ENCODE measurements around the gene VEPH1.

The VEPH1 gene

DNA sequence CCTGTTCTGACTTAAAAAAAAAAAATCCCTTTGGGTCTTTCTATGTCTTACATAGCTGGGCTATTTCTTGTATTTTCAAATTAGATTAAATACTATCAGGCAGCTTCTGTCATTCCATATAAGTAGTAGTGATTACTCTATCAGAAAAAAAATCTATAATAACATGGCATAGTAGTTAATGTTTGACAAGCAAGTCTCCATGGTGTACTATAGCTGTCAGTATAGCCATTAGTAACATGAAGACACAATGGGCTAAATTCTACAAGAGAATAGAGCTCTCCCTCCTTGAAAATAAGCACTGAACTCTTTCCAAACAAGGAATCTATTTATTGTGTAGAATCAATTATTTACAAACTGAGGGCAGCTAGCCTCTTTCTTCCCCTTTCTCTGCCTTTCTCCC lies 19.4 kb upstream of the VEPH1 start:
- DNase-seq: no peak

DNA sequence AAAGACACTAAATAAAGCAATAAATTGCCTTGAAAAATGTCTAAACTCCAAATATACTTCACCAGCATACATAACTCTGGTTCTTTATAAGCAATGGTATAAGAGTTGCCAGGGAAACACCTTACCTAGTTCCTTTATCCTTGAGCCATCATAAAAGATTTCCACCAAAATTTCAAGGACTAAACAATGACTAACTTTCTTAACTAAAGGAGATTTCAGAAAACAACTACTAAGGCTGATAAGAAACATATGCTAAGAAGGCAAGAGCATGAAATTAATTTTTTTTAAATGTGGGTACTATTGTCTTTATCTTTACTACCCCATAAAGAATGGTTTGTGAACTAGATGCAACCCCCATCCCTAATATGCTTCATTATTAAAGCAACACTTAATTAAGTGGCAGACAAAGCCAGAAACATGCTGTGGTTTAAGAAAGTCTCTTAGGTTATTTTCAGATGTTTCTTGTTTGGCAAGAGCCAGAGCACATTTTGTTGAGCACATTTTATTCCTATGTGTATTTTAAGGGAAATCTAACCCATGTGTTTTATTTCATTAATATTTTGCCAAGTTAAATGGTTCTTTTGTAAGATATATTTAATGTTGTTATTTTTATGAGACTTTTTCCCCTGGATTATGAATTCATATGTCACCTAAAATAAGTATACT lies 17.4 kb upstream of the VEPH1 start:
- no peak for DNase-seq

DNA sequence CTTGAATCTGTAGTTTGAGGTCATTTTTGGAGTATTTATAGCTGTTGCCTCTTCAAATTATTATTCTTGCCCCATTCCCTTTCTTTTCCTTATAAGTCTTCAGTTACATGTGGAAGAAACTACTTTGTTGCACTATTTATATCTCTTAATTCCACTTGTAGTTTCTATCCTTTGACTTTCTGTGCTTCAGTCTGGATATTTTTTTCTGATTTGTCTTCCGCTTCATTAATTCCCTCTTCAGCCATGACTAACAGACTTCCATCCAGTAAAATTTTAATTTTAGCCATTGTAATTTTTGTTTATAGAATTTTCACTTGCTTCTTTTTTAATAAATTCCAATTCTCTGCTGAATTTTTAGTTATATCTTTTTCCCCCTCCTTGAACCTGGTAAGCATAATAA lies 15.7 kb upstream of the VEPH1 start:
- no peak for DNase-seq

DNA sequence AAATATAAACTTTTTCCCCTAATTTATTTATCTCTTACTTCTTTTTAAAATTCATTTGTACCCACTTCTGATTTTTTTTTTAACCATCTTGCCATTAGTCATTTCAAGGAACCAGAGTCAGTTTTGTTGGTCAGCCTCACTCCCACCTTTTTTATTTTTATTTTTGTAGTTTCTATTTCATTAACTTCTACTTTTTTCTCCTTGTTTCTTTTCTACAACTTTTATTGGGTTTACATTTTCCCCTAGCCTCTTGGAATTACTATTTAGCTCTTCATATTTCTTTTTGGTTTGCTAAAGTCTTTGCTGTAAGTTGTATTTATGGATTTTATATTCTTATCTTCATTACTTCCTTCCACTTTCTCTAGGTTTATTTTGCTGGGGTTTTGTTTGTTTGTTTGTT lies 13.7 kb upstream of the VEPH1 start:
- no peak for DNase-seq

DNA sequence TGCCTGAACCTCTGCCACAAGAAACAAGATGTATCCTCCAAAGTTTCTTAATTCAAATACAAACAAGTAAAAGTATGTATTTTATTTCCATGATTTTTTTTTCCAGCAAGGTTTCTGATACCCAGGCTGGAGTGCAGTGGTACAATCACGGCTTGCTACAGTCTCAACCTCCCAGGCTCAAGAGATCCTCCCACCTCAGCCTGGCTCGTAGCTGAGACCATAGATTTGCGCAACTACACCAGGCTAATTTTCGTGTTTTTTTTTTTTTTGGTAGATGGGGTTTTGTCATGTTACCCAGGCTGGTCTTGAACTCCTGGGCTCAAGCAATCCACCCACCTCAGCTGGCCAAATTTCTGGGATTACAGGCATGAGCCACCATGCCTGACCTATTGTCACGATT lies 12.2 kb upstream of the VEPH1 start:
- no peak for DNase-seq

DNA sequence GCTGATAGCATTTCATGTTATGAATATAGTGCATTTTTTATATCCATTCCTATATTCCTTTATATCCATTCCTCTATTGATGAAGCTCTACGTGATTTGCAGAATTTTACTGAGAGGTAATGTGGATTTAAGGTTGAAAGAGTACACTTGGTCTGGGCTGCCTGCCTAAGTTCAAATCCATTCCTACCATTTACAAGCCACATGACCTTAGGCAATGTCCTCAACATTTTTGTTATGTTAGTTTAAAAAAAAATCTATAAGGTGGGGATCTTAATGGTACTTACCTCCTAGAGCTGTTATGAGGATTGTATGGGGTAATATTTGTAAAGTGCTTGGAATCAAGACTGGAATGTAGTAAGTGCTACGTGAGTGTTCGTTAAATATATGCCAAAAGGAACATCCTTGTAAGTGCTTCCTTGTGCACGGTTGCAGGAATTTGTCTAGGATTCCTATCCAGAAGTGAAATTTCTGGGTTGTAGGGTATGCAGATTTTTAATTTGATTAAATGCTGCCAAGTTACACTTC lies 11.2 kb upstream of the VEPH1 start:
- DNase-seq: no peak

DNA sequence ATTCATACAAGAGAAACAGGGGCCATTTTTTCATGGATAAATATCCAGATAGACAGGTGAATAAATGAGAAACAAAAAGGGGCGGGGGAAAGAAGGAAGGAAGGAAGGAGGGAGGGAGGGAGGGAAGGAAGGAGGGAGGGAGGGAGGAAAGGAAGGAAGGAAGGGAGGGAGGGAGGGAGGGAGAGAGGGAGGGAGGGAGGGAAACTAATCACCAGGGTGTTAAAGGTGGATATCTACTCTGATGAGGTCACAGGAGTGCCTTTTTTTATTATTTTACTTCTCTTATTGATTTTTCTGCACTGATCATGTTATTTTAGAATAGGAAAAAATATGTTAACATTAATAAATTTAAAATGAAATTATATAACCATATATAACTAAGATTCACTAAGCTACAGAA lies 10.4 kb upstream of the VEPH1 start:
- DNase-seq: no peak

DNA sequence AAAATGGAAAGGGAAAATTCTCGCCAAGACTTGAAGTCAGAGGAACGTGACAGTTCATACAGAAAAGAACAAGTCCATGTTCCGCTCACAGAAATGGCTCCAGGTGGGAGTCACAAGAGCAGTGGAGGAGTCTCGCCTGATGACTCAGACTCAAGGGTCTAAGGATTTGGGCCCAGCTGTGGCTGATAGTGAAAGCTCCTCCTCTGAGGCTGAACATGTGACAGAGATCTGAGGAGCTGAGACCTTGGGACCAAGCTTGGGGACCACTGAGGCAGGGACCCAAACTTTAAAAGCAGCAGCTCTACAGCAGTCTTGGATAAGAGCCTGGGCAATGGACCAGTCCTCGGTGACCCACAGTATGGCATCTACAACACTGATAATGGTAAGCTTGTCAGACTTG lies 9.3 kb upstream of the VEPH1 start:
- no peak for DNase-seq

DNA sequence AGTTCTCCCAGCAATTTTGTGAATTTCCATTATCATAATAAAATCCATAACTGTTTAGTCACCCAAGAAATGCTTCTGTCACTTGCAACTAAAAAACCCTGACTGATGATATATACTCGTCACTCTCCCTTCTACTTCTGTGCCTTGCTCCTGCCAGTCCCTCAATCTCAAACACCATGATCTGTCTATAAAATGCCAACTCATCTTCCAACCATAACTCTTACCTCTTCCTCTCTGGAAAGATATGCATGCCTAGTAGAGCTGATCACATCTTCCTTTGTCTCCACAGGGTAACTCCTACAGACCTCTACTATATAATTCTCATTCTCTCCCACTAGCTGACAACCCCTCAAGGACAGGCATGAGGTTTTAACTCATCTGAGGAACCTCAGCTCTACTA lies 5.2 kb upstream of the VEPH1 start:
- DNase-seq: no peak

DNA sequence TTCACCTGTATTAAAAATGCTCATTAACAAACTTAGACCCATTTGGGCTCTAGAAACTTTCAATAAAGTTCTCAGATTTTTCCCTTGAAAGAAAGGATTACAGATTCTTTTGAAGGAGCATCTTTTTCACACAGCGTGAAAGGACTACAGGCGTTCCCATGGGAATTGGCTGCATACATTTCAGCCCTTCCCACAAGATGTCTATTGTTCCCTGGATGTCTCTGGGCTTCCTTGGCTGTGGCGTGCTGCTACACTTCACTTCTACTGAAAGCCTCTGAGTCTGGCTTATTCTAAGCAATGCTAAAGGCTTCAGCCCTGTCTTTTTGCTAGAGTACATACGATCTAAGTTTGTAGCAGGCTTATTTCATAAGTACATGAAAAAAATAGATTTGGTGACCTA lies 1.4 kb downstream of the VEPH1 start:
- DNase-seq: no peak

DNA sequence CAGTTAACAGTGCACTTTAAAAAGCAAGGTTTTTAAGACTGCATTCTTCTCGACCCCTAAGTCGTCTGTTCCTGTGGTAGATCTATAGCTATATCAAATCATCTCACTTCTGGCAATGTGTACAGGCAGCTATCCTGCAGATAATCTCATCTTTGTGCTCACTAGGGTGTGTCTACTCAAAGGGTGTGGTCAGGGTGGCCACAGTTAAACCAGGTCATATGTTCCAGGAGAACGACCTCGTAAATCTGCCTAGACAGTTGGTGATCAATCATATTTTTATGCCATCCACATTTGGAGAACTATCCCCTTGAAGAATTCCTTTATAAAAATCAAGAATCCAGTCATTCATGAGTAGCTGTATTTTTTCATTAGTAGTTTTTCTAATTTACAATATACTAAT lies 3.0 kb downstream of the VEPH1 start:
- no peak for DNase-seq

DNA sequence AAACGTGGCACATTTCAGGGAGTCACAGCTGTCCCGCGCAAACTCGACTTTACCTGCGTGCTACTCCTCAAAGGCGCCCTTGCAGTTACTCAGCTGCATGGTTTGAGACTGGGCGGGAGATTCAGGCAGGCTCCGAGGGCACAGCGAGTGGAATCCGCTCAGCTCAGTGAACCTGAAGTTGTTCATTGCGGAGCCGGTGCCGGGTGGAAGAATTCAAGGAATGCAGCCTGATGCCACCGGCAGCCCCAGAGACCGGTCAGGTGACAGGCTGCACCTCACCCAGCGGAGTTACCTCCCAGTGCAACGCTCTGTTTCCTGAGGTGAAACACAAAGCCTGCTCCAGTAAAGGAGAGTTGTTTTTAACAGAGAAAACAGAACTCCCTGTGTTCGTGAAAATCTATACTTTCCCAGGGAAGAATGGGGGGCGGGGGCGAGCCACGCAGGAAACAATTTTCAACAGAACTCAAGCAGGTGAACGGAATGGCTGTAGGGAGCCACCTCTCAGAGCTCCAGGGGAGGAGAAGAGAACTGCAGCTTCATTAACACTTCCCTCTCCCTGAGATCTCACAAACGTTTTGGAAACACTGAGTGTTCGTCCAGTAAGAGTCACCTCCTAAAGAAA lies 3.8 kb downstream of the VEPH1 start:
- no peak for DNase-seq

DNA sequence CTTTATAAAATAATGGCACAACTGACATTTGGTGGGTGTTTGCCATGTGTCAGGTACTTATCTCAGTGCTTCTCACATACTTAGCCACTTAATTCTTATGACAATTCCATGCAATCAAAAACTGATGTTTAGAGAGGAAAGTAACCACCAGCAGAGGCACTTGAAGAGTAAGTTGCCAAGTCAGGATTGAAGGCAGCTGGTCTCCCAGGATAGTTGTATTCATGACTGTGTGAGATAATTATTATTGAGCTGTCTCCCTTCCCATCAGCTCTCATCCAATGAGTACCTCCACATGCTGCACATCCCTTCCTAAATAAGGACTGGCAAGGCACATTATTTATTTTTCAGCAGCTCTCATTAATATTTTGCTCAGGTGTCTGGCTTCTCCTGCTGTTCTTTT lies 4.8 kb downstream of the VEPH1 start:
- DNase-seq: no peak

DNA sequence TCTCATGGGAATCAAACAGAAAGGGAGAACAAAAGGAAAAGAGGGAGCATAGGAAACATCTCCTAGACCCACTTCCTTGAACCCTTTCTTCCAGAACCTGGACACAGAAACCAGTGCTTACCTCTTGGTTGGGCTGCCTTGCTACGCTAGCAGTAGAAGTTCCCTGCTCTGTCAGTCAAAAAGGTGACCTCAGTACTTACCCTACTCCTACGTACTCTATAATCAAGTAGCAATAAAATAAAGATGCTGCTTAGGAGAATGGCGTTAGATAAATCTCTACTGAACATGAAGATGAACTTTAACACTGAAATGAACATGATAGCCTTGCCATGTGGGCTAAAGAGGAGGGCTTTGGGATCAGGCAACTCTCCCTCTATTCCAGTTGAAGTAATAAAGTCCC lies 7.4 kb downstream of the VEPH1 start:
- no peak for DNase-seq

DNA sequence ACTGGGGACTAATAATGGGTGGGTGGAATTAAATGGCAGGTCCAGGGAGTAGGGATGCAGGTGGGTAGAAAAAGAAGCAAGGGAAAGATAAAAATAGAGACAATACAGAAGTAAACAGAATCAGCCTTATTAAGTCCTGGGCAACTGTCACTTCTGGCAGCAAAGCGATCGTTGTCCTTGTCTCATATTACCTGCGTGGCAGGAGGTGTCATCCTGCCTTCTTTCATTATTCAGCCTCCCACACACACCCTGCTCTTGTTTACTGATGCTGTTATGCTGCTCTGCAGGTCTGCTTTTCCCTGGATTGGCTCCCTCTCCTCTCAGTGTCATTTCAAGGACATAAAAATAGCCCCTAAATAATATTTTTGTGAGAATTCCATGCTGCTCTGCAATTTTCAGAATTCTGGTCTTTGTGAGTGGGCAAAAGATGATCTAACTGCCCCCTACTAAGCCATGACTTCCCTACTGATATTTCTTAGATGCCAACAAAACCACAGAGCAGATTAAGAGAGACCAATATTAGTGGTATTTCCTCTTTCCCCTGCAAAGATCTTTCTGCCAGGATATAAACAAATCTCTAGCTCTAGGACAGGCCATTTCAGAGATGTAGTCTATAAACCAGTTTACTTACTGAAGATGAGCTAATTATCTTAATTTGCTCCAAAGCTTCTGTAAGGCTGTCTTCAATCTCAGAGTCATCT lies 8.5 kb downstream of the VEPH1 start:
- no peak for DNase-seq

DNA sequence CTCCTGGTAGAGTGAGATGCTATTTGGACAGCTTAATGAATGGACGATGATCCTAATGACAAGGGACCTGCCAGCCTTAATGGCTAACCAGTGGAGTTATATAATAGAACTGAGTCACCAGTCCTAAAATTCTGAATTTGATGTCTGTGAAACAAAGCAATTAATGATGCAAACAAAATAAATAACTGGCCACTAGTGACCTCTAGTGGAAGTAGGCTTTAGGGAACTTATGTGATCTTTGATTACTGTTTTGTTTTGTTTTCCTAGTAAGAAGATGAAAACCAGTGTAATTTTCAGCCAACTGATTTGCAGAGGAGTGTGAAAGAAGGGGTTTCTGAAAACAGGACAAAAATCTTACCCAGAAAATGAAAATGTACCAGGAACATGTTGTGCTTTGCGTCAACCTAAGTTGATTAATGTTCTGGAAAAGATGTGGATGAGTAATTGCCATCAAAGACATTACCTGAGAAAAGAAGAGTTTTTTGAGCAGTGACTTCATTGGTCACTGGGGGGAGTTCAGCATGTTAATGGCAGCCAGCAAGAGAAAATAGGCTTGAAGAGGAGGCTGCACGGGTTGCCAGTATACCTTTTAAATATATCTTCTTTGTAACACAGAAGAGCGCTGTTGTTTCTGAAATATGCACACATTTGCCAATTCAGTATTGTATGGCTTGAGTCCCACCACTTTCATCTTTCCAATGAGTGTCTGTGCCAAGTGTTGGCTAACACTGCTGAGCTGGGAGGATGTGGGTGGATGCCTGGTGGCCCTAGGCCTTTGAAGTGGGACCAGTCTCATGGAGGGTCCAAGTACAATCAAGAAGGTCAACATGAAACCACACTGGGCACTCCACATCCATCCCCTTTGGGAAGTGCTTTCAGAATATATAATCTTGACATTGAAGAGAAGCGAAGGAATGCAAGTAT lies 9.3 kb downstream of the VEPH1 start:
- no peak for DNase-seq

DNA sequence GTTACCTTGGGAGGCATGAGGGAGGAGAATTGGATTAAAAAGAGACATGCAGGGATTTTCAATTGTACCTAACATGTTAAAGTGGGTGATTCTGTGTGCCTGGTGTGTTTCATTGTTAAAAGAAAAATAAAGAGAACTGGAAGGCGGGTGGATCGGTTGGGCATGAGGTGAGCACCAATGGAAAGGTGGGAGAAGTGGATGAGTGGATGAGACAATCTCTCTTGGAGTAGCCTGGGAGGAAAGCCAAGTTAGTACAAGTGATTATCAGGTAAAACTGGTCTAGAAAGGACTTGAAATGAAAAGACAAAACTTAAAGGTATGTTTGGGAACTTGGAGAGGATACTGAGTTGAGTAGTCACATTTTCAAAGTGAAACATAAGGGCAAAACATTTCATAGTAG lies 12.1 kb downstream of the VEPH1 start:
- DNase-seq: no peak

DNA sequence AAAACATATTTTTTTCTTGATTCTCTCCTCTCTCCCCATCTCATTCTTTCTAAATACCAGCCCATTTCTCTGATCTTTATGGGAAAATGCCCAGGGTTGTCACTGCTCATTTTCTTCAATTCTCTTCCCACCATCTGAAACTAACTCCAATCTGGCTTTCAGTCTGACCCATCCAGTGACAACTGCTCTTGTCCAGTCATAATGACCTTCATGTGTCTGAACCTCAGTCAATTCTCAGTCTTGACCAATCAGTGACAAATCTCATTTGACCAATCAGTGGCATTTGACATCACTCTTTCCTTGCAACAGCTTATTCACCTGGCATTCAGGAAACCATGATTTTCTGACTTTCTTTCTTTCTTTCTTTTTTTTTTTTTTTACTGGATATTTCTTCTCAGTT lies 15.1 kb downstream of the VEPH1 start:
- no peak for DNase-seq

DNA sequence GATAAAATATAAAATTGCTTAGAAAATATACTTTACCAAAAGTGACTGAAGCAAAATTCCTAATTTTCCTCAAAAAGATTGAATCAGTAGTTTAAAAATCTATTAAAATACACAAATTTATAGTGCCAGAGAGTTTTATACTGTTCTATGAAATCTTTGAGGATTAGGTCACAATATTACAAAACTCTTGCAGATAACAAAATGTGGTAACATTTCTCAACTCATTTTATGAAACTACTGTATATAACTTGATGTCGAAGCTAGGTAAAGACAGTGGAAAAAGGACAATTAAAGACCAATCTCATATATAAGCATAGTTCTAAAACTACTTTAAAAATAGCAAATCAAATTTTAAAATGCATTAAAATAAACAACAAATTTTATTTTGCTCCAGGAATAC lies 15.9 kb downstream of the VEPH1 start:
- no peak for DNase-seq

DNA sequence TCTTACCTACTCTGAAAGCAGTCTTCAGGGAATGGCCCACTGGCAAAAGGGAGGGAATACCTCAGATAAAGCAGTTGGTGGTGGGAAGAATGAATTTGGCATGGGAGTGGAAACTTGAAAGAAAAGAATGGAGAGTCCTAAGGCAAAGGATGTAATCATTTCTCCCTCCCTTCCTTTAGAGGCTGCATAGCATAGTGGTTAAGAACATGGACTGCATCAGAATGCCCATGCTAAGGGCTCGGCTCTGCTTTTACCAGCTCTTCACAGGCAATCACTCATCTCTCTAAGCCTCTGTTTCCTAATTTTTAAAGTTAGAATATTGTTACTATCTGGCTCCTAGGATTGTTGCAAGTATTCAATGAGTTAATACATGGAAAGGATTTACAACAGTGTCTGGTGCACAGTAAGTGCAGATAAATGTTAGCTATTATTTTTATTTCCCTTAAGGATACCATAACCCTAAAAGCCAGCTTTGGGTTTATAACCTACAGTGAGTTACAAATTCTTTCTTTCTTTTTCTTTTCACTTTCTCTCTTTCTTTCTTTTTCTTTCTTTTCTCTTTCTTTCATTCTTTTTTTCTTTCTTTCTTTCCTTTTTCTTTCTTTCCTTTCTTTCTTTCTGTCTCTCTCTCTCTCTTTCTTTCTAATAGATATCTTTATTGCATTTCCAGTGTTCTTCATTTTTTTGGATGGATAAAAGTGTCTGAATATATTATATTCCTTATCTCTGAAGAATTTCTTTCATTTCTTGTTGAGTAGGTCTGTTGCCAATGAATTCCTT lies 23.6 kb downstream of the VEPH1 start:
- no peak for DNase-seq

DNA sequence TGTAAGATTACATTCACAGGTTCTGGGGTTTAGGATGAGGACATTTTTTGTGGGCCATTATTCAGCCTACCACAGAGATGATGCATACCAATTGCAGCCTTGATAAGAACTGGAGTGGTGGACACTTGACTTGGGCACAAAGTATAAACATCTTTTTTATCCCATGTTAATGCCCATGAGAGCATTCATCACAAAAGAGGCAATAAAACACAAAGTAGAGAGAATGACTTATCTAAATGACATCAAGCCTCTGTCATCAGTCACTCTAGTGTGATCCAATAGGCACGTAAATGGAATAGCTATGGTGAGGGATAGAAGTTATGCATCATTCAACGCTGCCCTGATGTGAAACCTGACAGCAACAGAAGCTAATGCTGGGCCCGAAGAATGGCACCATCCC lies 25.8 kb downstream of the VEPH1 start:
- DNase-seq: no peak

DNA sequence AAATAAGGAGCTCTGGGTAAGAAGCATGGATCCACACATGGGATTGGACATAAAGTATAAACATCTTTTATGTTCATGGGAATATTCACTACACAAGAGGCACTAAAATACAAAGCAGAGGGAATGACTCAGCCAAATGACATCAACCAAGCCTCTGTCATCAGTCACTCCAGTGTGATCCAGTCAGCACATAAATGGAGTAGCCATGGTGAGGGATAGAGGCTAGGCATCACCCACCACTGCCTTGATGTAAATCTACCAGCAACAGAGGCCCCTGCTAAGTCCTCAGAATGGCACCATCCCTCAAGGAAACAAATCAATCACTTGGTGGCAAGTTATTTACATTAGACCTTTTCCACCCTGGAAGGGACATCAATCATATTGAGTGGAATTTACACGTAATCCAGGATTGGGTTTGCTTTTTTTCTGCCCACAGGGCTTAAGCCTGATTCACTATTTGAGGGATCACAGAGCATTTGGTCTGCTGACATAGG lies 27.2 kb downstream of the VEPH1 start:
- no peak for DNase-seq
